COLO668 (cell line): ENCODE data around the gene RAP1GAP.

Experiments used
- DNase-seq: peaks from one replicate; lab custom pipeline; 2025; ENCODE audit not compliant: unreplicated experiment; lab: John Stamatoyannopoulos, UW

The RAP1GAP gene

DNA sequence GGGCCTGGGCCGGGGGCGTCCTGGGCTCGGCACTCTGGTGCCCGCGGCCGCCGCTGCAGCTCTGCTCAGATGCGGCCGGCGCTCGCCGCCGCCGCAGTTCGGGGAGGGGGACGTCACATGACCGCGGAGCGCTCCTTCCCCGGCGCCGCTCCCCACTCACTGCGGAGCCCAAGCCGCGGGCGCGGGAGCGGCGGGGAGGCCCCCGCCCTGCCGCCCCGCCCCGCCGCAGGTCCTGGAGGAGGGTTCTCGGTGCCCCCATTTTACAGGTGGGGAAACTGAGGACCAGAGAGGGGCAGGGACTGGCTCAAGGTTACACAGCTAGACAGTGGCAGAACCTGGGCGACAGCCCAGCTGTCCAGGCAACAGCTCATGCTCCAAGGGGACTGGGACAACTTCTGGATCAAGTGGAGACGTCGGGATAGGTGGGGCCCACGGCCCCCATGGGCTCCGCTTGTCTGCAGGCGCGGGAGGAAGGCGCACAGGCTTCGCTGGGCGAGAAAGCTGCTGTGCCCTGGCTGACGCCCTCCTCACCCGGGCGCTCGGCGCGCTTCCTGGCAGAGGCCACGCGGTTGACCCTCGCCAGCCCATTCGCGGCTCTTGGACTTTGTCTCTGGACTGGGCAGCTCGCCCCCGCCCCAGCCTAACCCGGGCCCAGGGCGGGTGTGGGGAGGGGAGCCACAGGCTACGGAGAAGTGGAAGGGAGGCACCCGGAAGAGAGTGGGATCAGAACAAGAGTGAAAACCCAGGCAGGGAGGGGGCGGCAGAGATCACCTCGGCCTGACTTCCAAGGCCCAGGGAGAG, at the start of gene RAP1GAP:
RAP1GAP (minus strand) TSS at position 100 of the 801 bp plus-strand sequence. CDS start 49,325 bp downstream, outside the sequence.
- DNase-seq, result peak; percentile 85

DNA sequence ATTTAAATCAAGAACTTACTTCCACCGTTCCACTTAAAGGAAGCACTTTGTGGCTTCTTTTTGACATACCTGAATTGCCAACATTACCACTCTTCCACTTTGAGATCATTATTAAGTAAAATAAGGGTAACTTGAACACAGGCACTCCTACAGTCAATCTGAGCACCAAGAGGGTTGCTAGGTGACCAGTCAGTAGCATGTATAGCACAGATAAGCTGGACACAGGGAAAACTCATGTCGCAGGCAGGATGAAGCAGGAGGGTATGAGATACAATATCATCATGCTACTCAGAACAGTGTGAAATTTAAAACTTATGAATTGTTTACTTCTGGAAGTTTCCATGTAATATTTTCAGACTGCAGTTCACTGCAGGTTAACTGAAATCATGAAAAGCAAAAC, 47.0 kb upstream of the RAP1GAP start:
- DNase-seq, result no peak

DNA sequence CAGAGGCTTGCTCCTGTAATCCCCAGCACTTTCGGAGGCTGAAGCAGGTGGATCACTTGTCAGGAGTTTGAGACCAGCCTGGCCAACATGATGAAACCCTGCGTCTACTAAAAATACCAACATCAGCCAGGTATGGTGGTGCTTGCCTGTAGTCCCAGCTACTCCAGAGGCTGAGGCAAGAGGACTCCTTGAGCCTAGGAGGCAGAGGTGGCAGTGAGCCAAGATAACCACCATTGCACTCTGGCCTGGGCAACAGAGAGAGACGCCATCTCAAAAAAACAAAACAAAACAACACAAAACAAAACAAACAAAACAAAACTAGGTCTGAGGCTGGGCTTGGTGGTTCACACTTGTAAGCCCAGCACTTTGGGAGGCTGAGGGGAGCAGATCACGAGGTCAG, 38.7 kb upstream of the RAP1GAP start:
- no peak for DNase-seq

DNA sequence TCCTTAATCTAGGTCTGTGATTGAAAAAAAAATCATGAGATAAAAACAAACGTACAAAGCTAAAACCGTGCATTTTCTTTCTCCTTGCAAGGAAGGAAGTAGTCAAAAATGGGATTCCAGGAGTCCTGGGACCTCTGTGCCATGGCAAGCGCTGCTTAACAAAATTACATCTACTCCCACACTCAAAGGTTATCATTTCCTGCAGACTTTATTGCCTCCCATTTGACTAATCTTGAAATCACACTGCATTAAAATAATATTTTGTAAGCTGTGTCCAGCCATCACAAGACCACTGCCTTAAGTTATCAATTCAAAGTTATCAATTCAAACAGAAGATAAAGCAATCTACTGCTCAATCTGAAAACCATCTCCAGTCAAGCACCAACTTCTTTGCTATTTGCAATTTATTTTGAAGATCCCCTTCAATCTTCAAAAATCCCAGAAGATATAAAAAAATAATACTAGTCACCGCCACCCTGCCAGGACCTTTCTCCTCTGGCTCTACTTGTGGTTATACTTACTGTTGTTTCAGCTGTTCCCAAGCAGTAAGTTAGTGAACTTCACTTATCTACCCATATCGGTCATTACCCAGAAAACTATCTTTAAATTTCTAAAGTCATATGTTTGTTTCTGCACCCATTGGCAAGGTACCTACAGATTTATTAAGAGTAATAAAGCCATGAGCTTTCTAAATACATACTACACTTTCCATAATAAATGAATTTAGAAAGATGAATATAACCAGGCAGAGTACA, 38.1 kb upstream of the RAP1GAP start:
- DNase-seq, result no peak

DNA sequence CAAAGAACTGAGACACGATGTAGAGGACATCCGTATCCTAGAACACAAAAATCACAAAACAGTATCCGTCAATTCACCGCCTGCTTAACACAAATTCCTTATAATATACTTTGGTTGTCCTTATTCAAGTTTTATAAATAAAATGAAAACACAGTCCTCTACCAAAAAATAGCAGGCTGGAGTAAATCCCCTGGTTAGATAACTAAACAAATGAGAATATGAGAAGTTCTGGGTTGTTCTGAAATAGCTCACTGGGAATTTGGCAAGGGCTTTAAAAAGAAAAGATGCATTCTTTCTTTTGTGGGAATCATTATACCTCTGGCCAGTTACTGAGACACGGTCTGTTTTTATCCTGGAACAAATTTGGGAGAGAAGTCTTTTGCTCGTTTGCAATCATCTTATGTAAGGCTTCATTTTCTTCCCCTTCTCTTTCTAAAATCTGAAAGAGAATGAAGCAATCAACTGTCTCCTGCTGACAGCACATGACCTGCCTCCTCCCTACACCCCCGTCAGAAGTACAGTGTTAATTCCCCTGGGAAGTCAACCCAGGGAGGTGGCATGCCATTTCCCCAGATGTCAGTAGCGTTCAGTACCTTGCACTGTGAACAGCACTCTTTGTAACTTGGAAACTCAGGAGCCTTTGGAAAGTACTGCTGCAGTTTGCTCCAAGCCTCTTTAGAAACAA, 37.1 kb upstream of the RAP1GAP start:
- DNase-seq, result no peak

DNA sequence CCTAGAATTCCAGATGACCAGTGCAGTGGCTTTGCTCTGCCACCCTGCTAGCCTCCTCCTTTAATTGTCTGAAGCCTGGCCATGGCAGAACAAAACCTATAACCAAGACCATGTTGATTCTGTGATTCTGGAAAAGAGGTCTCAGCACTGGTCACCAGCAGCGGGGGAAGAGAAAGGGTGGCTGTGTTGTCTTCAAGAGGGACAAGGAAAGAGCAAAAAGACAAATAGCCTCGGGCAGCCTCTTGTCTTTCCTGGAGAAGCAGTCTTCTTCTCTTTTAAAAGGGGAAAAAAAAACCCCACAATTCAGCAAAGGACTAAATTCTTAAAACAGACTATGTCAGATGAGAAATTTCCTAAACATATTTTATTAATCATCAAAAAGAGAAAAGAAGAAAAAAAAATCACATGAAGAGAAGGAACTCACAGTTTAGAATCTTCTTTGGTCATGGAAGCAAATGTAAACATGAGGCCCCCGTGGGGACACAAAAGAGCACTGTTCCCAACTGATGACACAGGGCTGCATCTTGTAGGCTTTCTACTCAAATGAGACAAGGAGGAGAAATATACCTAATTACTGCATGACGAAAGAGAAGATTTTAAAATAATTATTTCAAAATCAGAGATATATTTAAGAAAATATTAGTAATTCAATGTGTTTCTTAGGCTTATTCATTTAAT, 36.3 kb upstream of the RAP1GAP start:
- DNase-seq, result no peak

- DNase-seq, result no peak
Observed at GRCh38 chr1:21704145-21704544, 35.0 kb upstream of the RAP1GAP start.

- no peak for DNase-seq
Observed at GRCh38 chr1:21703318-21703963, 34.3 kb upstream of the RAP1GAP start.

- DNase-seq, result no peak
Observed at GRCh38 chr1:21702780-21703179, 33.6 kb upstream of the RAP1GAP start.

GRCh38 chr1:21701401-21701800, 32.2 kb upstream of the RAP1GAP start:
- DNase-seq, result no peak

DNA sequence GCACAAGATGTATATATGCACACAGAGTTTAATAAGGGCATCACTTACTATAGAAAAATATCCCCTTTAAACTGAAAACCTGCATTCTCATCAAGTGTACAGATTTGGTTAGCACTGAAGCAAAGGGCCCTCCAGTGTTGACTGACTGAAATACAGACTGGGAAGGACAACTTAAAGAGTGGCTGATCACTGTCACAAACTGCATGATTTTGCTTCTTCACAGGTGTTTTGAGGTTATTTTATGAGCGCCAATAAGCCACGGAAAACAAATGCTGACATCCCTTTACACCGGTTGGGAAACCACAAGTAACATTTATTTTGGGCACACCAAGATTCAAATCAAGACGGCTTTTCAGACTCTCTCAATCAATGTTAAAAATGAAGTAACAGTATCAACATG, 30.9 kb upstream of the RAP1GAP start:
- DNase-seq, result no peak

- DNase-seq, result no peak
Observed at GRCh38 chr1:21696931-21697330, 27.8 kb upstream of the RAP1GAP start.

DNA sequence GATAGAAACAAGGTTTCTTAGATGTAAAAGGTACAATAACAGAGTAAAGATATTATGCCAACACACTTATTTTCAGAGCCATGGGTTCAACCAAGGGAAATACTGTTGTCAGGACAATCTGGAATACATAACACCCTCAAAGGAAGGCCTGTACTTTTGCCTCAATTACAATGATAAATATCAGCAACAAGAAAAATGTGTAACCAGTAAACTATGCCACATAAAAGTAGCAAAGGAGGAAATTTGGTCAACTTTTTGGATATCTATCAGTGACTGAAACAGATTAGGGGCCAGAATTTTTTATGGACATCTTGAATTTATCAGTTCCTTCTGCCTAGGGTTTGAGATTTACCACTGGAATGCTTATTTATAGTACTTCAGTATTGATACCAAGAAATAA, 24.6 kb upstream of the RAP1GAP start:
- DNase-seq, result no peak

DNA sequence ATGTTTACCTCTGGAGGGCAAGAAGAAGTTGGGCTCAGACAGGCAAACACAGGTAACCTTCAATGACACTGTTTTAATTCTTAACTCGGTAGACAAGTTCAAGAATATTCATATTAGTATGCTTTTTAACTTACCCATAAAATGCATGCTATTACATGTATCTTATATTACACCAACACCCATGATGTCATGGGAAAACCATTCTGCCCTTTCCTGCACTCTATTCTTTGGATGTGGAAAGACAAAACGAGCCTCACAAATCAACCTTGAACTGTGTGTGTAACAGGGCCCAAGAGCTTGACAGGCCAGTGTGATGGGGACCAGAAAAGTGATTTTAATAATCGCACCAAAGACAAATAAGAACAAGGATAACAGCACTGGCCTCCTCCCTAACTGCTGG, 22.6 kb upstream of the RAP1GAP start:
- DNase-seq, result no peak

DNA sequence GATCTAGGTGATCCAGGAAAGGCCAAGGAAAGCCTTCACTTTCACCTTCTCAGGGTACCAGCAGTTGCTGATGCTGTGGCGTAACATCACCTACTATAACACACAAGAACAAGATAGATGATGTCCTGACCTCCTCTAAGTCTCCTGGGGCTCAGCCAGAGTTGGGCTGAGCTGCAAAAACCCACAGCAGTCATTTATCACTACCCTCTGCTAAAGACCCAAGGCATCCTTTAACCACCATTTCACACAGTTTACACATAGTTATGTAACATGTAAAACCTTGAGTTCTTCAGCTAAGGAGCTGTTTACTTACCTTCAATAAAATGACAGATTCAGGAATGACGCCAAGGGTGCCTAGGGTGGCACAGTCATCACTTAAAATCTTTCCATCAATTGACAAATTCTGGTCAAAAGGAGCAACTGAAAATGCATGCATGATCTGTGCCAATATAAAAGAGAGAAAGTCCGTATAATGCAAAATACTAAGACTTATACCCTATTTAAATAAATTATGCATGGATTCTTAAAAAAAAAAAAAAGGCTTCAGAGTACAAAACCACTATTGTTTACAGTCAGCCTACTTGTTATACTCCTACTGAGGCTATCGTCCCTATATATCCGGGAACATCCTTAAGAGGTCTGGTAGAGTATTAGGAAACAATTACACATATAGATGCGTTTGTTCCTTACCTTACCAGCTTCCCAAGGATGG, 20.7 kb upstream of the RAP1GAP start:
- no peak for DNase-seq

GRCh38 chr1:21687081-21687529, 17.9 kb upstream of the RAP1GAP start:
- no peak for DNase-seq

GRCh38 chr1:21685946-21686678, 17.0 kb upstream of the RAP1GAP start:
- DNase-seq, result no peak

GRCh38 chr1:21681426-21681825, 12.3 kb upstream of the RAP1GAP start:
- no peak for DNase-seq

GRCh38 chr1:21680918-21681317, 11.8 kb upstream of the RAP1GAP start:
- DNase-seq, result no peak
